ENCODE data around the gene TTC12.

Gene TTC12

GRCh38 chr11:113331441-113331840 is 17.1 kb downstream of the TTC12 start:
- peak; percentile 33 for DNase-seq

GRCh38 chr11:113332023-113332422 is 17.6 kb downstream of the TTC12 start:
- no peak for DNase-seq

- no peak for DNase-seq
Measured at GRCh38 chr11:113332638-113333329, 18.4 kb downstream of the TTC12 start.

GRCh38 chr11:113334183-113334582 is 19.8 kb downstream of the TTC12 start:
- no peak for DNase-seq

GRCh38 chr11:113338730-113339129 is 24.3 kb downstream of the TTC12 start:
- no peak for DNase-seq

GRCh38 chr11:113339929-113340589 is 25.7 kb downstream of the TTC12 start:
- no peak for DNase-seq

- no peak for DNase-seq
Measured at GRCh38 chr11:113341388-113342165, 27.2 kb downstream of the TTC12 start.

- no peak for DNase-seq
Measured at GRCh38 chr11:113345978-113346377, 31.6 kb downstream of the TTC12 start.

GRCh38 chr11:113349528-113349927 is 35.1 kb downstream of the TTC12 start:
- no peak for DNase-seq

- DNase-seq: peak; percentile 62
Measured at GRCh38 chr11:113350336-113351067, 36.1 kb downstream of the TTC12 start.

GRCh38 chr11:113351068-113351450 is 36.7 kb downstream of the TTC12 start:
- no peak for DNase-seq

- peak; percentile 92 for DNase-seq
Measured at GRCh38 chr11:113351480-113351879, 37.1 kb downstream of the TTC12 start.

GRCh38 chr11:113356203-113356602 is 41.8 kb downstream of the TTC12 start:
- DNase-seq: no peak

GRCh38 chr11:113363406-113363805 is 49.0 kb downstream of the TTC12 start:
- DNase-seq: no peak

GRCh38 chr11:113363996-113364641 is 49.7 kb downstream of the TTC12 start:
- DNase-seq: no peak

- no peak for DNase-seq
Measured at GRCh38 chr11:113365895-113366294, 51.5 kb downstream of the TTC12 start.

GRCh38 chr11:113369411-113369810 is 55.0 kb downstream of the TTC12 start:
- DNase-seq: no peak

- DNase-seq: no peak
Measured at GRCh38 chr11:113370634-113371033, 56.3 kb downstream of the TTC12 start.

- DNase-seq: no peak
Measured at GRCh38 chr11:113372309-113372708, 57.9 kb downstream of the TTC12 start.

GRCh38 chr11:113373306-113373705 is 58.9 kb downstream of the TTC12 start:
- DNase-seq: no peak

- DNase-seq: no peak
Measured at GRCh38 chr11:113373981-113374560, 59.7 kb downstream of the TTC12 start.

GRCh38 chr11:113375402-113375801 is 61.0 kb downstream of the TTC12 start:
- DNase-seq: no peak

Measured in NCI-H2171 treated with DMSO at 0.1 percent for 48 hours (cell line).